ENCODE data around the gene METTL25B.

Gene METTL25B

DNA sequence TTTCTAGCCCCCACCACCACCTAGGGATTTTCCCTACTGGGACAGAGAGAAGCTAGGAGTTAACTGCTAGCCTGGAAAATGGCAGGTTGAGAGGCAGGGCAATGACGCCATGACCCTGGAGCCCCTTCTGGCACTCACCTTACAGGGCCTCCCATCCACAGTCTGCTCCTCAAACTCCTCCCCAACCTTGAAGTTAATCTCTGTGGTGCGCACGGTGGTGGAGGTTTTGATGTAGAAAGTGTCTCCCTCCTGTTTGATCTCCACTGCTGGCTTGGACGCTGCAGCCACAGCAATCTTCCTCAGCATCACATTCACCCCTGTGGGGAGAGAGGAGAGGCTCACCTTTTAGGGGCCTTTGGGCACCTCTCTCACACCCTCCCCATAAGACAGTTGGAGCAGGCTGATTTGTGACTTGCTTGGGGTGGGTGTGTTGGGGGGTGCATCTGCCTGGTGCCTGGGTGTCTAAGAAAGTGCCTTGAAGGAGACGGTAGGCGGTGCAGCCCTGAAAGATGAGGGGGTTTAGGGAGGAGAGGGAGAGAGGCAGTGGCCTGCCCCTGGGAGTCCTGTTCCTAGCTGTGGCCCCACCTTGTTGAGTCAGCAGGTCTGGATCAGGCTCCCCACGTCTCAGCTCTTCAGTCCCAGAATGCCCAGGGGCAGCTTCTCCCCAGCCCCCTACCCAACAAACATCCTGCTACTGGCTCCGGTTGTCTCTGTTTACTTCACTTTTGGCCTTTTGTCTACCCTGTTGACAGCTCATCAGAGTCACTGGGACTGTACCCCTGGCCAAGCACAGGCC lies 27.3 kb upstream of the METTL25B start:
- DNase-seq (ENCODE audit: low spot score), result no peak

DNA sequence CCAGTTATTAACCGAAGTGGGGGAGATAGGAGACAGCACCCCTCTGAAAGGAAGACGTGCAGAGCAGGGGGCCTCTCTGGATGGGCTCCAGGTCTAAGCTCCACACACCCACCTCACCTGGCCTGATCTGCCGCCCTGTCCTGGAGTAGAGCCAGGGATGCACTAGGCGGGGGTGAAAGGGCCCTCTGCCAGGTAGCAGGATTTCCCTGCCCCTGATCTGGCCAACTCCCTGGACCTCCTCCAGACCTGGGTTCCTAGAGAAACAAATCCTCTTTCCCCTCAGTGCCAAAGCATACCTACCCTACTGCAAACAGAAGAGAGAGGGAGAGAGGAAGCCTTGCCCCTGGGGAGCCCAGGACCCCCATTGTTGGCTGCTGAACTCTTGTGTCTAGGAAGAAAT lies 24.9 kb upstream of the METTL25B start:
- DNase-seq (ENCODE audit: low spot score), result no peak

DNA sequence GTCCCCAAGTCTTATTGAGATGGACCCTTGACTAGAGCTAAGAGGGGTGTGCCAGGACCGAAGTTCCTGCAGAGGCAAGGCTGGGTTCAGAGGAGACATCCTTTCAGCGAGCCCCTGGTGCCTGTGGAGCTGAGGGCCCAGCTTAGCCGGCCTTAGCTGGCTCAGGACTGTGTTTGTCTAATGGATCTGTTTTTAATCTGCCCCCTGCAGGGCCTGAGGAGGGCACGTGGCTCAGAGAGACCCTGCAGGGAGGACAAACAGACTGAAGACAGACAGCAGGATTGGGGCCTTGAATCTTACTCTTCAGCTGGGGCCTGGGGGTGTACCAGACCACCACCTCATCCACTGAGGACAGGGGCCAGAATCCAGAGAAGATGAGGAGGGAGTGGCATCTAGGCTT lies 24.5 kb upstream of the METTL25B start:
- no peak for DNase-seq (ENCODE audit: low spot score)

DNA sequence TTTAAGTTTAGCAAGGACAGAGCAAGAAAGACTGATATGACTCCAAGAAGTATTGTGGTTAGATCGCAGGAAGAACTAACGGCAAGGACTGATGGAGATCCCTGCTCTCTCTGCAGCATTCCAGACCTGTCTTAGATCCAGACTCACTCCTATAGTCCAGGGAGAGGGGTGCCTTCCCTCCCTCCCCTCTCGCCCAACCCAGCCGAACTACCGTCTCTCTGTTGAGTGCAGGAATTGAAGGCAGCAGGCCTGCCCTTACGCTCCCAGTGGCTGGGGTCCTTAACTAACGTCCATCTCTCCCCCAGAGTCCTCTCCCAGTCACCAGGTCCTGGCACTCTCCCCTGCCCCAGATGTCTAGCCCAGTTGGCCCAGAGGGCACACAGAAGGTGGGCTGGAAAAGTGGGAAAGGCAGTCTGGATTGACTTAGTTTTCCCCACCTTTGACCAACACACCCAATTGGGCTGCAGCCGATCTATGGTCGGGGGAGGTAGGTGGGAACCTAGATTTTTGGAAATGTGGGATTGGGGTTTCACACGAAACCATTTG lies 24.0 kb upstream of the METTL25B start:
- DNase-seq (ENCODE audit: low spot score), result no peak

DNA sequence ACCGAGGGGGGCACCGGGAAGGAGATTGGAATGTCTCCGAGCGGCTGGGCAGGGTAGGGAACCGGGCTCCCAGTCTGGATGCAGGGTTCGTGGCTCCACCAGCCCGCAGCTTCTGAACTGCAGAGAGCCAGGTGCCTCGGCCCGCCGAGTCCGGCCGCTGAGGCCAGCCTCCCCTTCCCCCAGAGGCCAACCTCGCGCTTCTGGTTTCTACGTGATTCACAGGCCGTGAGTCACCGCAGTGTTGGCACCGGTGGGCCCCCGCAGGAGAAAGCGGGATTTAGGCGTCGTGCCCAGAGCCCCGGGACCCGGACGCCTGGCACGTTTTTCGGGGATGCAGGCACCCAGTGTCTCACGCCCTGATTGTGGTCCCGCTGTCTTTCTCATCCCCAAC lies 23.3 kb upstream of the METTL25B start:
- peak; percentile 86 for DNase-seq (ENCODE audit: low spot score)

DNA sequence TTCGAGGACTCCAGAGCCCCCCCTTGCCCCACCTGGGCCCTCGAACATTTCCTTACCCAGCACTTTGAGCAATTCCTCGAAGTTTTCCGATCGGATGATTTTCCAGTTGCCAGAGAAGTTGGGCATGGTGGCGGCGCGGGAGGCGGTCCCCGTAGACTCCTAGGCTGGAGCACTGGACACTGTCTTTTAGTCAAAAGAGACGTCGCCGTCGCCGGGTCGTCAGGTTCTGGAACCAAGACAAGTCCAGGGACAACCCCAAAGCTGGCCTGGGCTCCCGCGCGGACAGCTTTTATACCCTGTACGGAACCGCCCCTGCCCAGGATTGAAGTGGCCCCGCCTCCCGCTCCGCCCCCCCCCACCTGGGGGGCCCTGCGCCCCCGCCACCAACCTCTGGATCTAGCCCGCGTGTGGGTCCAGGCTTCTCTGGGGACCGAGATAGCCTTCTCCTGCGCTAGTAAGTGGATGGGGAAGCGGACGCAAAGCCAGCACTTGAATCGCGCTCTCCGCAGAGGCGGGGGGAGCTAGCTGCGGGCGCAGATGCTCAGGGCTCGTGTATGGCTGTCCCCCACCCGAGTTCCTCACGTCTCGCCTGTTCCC lies 22.9 kb upstream of the METTL25B start, which contains the start of gene CRABP2:
Gene CRABP2, minus strand, starts transcription at position 263 of the 597 bp plus-strand sequence. Its CDS starts 137 bp downstream, at position 126.
- peak; percentile 39 for DNase-seq (ENCODE audit: low spot score)

DNA sequence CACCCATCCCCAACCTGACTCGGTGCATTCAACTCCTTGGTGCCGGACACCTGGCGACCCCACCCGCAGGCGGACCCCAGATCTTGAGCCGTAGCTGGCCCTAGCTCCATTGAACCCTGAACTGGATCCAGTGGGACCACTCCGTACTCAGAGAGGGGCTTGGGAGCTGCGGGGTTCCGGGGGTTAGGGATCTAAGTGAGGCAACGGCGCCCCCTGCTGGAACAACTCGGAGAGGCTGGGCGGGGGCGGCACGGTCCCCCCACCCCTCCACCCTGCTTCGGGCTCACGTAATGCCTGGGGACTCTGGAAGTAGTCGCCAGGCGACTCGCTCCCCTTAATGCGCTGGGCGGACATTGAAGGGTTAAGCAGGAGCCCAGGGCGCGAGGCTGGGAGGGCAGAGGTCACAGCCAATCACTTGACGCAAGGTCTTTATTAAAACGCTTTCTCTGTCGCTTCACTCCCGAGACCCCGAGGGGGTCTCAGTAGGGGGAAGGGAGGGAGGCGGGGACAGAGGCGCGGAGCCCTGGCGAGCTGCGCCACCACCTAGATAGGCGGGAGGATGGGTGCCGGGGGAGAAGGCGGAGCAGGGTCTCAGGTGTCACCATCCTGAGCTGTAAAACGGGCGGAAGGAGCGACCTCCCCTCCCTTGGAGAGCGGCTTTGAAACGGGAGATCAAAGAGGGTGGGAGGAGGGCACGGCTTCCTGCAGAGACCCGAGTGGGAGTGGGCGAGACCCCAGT lies 22.2 kb upstream of the METTL25B start:
- peak; percentile 45 for DNase-seq (ENCODE audit: low spot score)

DNA sequence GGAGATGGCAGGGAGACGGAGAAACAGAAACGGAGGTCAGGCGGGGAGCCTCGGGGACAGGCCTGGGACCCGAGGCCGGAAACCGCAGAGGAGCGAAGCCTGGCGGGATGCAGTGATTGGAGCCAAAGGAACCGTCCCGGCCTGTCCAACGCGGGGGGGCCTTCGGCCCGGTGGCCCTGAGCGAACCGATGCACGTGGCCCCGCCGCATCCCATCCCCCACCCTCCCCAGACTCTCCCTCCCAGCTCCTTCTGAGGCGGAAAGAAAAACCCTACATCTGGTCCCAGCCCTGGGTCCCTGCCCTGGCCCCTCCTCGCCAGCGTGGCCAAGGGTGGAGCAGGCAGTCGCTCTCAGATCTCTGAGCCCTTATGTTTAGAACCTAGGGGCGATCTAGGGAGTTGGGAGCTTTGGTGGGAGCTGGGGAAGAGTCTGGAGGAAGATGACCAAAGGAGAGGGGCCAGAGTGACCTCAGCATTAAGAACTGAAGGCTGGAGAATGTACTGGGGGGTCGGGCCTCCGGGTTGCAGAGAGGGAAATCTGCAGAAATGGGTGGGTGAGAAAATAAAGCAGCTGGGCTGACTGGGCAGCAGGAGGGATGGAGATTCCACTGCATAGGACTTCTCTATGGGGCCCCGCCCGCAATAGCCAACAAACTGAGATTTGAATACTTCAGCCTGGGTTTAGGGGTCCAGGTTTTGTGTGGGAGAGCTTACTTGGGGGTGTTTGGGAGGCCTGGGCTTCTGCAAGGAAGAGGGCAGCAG lies 21.4 kb upstream of the METTL25B start:
- DNase-seq (ENCODE audit: low spot score), result no peak

DNA sequence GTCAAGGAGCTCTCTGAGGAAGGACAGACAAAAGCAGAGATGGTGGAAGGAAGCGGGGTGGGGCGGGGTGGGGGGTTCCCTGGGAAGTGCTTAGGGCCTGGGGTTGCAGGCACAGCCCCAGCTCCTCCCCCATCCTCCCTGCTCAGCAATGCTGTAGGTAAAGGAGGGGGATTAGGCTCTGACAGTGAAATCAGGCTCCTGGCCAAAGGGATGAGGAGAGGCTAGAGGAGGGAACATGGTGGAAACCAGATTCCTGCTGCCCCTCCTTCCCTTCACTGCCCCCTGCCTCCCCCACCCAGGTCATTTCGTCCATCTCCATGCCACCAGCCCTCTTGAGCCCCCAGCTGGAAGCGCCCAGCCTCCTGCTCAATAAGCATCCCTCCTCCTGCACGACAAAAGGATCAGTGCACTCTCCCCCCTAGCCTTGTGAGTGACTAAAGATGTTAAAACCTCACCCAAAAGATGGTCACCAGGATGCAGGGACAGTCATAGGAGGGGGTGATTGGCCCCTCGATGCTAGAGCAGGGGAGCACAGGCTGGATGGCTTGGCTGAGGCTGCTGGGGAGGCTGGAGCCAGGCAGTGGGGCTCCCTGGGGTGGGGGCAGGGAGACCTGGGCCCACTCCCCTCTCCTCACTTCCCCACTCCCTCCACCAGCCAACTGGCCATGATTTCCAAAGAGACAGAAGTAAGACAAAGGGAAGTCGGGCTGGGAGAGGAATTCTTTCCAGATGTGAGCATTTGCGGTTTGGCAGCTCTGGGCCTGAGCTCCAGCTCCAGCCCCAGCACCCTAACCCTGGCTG lies 20.7 kb upstream of the METTL25B start:
- no peak for DNase-seq (ENCODE audit: low spot score)

DNA sequence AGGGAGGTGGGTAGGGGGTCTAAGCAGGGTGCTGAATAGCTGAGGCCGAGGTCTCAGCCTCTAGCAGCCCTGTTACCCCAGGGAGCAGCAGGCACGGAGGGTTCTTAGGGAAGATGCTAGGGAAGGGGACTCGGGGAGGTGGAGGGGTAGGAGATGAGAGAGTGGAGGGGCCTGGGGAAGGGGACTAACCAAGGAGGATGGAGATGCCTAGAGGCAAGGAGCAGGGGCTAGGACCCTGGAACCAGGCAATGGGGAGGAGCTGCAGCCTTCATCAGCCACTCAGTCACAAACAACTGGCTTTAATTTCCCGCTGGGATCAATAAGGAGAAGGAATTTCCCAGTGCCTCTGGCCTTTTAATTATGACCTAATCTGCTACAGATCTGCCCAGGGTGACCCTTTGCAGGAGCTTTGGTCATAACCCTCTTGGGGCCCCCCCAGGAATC lies 20.0 kb upstream of the METTL25B start:
- DNase-seq (ENCODE audit: low spot score), result no peak

DNA sequence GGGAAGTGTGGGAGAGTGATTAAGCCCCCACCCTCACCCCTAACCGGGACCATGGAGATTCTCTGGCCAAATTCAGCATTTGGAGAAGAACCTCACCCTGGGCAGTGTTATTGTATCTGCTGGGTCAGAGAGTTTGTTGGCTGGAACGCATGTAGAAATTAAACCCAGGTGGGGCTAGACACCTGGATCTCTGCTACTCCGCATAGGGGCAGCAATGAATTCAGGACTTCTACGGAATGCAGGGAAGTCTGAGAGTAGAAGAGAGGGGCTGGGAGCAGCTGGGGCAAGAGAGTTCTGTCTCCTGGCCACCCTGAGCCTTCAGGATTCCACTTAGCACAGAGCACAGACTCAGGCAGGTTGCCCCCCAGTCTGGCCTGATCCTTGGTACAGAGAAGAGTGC lies 19.2 kb upstream of the METTL25B start:
- no peak for DNase-seq (ENCODE audit: low spot score)

DNA sequence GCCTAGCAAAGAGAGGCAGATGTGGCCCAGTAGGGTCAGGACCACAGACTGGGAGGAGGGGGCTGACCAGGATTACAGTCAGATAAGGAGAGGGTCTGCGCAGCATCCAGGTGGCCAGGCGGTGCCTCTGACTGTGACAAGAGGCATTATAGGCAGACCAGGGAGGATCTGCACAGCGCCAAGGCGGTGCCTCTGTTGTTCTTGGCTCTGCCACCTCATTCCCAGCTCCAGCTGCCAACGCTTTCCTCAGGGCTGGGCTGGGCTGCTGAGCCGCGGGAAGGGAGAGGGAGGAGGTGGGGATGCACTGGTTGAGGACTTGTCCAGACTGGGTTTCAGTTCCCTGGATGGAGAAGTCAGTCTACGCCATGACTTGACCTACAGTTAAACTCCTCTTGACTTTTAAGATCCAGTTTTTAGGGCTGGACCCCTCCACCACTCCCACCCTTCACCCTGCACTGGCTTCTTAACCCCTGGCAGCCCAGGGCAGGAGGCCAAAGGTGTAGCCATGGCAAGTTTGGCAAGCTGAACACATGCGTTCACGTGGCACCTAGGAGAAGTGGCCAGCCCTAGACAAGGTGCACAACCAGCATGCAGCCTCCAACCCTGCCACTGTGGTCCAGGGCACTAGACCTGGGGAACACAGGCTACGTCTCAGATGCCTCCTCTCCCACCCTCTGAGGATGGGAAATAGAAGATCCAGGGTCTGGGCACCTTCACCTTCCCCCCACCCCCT lies 18.3 kb upstream of the METTL25B start:
- no peak for DNase-seq (ENCODE audit: low spot score)

DNA sequence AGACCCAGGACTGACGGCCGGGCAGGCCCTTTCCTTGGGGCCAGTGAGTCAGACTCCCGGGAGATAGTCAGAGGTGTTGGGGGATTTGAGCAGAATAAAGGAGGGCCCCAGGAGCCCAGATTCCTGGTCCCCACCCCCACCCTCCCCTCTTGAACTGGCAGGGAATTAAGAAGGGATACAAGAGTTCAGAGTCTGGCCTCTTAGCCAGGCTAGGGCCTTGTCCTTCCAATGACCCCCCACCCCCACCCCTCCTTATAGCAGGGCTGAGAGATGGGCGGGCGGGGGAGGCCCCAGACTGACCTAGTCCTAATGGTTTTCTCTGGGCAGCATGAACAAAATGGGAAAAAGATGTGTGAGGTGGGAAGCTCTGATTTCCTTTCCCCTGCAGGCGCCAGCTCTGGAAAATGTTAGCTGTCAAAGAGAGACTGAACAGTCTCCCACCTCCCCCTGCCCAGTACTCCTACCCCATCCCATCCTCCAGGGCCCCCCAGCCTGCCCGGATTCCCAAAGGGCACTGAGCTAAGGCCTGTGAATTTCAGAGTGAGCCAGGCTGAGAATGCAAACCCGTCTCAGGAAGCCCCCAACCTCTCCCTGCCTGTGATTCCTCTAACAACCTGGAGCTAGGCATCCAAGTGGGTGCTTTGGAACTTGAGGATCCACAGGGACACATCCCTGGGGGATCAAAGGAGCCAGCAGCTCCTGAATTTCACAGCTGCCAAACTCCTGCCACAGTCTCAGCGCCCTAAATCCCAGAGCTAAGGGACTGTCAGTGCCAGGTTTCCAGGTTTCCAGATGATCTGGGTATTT lies 17.1 kb upstream of the METTL25B start:
- DNase-seq (ENCODE audit: low spot score), result no peak

DNA sequence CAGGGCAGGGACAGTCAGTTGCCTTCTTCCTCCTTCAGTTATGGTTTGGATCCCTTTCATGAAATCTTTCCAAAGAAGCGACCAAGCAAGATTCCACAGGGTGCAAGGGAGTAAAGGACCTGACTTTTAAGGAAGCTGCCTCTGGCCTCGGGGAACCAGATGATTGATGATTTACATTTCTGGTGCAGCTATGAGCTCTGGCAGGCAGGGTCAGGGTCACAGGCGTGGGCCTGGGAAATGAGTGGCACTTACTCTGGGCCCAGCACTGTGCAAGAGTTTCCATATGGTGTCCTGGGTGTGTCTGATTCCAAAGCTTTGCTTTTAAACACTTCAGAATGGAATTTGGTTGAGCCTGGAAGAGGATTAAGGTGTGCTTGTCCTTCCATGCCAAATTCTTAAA lies 15.6 kb upstream of the METTL25B start:
- no peak for DNase-seq (ENCODE audit: low spot score)

DNA sequence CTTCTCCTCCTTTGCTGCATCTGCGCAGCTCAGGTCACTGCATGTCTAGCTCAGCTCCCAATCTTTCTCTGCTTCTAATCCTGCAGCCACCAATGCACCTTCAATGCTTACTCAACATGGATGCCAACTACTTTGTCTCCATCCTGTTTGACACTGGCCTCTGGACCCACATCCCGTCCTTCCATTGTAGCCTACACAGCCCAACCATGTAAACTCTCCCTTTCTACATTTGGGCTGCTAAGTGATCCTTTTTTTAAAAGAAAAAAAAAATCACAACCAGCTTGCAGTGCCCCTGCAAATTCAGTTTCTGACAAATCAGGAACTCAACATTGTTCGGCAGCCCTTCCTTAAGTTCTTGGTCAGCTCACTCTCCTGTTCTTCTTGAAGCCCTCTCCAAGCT lies 13.4 kb upstream of the METTL25B start:
- no peak for DNase-seq (ENCODE audit: low spot score)

DNA sequence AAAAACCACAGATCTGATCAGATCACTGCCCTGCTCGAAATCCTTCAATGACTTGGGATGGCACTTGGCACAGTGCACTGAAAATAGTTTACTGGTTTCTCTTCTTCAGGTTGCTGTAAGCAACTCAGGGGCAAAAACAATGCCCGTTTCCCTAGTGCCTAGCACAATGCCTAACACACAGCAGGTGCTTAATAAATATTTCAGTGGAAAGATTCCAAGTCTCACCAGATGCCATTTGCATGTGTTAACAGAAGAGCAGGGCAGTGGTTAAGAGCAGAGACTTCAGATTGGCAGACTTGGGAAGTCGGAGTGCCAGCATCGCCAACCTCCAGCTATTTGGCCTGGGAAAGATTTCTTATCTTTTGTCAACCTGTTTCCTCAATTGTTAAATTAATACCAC lies 10.9 kb upstream of the METTL25B start:
- DNase-seq (ENCODE audit: low spot score), result no peak

DNA sequence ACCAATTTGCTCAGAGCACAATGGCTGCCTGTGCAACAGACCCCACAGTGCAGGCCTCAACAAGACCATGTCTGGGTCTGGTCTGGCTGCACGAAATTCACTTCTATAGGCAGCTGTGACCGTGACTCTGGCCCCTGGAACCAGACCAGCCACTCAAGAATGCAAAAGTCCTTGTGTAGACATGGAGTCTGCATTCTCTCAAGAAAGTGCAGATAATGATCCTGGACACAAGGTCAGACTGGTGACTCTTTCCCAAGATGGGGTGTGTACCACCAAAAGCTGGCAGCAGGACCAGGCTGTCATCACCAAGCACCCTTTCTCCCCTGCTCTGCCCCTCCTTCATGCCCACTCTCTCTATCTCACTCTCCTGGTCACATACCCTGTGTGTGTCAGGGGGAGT lies 7.1 kb upstream of the METTL25B start:
- no peak for DNase-seq (ENCODE audit: low spot score)

DNA sequence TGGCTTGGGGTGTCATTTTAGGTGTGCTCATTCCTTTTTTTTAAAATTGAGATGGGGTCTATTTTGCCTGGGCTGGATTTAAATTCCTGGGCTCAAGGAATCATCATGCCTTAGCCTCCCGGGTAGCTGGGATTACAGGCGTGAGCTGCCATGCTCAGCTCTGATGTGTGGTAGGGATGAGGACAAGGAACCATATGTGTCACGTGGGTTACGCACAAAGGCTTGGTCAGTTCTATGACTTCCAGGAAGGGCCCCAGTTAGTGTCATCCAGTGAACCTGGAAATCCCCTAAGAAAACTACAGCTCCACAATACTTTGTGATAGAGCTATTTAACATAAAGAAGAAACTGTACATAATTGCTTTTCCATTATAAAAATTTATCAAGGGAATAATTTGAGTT lies 6.7 kb upstream of the METTL25B start:
- no peak for DNase-seq (ENCODE audit: low spot score)

DNA sequence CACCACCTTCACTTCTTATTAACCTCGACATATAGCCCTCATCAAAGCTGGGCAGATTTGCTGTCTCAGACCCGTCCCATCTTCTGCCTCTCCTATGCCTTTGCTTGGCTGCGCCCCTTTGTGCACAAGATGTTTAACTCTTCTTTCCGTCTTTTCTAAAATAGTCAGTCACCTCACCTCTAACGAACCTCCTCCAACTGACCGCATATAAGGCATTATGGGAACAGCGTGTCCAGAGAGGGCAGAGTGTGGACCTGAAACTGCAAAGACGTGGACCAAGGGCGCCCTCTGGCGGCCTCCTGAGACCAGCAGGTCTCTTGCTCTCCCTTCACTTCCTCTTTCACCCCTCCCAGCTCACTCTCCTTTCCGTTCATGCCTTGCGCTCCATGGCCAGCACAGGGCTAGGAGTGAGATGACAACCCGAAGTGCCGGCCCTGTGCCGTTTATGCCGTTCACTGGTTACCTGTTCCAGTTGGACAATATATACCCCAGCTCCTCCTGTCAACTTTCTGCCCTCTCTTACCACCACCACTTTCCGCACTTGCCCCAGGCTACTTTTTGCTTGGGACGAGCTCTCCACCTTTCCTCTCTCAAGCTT lies 2.5 kb upstream of the METTL25B start:
- DNase-seq (ENCODE audit: low spot score), result peak; percentile 95

Data from RKO (cell line).